ENCODE results near the gene C2. TPM values are rescaled to one million over a fixed set of nuclear protein-coding genes. Genes with fewer than 3 reads are reported as not detected.
"Not testable (repeated sequence)": the region's sequence is repeated elsewhere in the genome, so short reads cannot be mapped to it uniquely, and the experiment has no call there.

The C2 gene
- total RNA-seq, 1 experiment from 2014 or later = 1.7 TPM

DNA sequence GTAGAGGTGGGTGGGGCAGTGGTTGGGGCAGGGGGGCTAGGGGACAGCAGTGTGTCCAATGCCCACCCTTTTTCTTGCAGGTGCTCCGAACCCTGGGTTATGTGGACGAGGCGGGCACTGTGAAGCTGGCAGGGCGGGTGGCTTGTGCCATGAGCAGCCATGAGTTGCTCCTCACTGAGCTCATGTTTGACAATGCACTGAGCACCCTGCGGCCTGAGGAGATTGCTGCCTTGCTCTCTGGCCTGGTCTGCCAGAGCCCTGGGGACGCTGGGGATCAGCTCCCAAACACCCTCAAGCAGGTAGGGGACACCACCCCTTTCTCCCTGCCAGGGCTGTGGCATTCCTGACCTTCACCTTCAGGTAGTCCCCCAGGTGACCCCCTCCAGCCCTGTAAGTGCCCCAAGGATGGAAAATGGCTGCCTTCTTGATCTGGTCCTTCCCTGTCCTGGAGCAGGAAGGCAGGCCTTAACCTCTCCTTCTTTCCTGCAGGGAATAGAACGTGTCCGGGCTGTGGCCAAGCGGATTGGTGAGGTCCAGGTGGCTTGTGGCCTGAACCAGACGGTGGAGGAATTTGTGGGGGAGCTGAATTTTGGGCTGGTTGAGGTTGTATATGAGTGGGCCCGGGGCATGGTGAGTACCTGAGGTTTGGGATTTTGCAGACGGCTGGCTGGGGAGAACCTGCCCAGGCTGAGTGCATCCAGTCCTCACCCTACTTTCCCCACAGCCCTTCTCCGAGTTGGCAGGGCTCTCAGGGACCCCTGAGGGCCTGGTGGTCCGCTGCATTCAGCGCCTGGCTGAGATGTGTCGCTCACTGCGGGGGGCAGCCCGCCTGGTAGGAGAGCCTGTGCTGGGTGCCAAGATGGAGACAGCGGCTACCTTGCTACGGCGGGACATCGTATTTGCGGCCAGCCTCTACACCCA, 41.5 kb downstream of the C2 start:
- H3K36me3 ChIP-seq (replicated peaks; ENCODE audit: control insufficient read depth, insufficient read depth, low read length) = peaks cover 36% of the 10 kb centered on the region
- DNase-seq = no peak

DNA sequence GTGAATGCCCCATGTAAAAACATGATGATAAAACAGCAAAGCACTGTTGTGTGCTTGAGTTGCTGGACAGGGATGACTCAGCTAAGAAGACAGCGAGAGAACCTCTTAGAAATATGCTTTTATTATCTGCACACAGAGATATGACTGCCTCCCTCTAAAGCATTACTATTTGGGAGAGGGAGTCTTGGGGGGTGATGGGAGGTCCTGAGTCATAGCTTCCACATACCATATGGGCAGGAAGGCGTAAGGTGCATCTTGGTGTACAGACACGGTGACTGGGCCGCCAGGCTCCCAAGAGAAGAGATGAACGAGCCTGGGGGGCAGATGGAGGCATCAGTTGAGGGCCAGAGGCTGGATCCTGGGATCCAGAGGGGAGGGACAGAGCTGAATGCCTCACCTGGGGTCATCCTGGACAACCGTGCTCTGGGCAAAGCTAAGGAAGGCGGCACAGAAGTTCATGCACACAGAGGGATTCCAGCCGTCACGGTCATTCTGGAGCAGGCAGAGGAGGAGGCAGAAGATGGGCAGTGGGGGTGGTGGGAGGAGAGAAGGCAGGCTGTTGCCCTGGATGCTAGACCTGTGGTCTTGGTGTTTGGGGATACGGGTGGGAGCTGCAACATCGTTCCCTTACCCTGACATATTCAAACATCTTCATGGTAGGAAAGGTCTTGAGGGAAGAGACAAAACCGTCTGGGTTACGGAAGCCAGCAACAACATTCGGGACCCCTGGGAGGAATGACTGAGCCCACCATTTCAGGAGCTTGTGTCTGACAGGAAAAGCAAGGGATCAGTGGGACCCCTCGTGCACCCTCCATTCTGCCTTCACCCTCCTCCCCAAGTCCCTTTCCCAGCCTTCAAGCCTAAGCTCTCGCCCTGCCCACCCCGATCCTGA, 42.4 kb downstream of the C2 start:
- no peak for DNase-seq
- H3K4me3 ChIP-seq (ENCODE audit: insufficient read depth, low read depth, low read length) = no peak overlapping the region
- H3K36me3 ChIP-seq (replicated peaks; ENCODE audit: control insufficient read depth, insufficient read depth, low read length) = peaks cover 34% of the 10 kb centered on the region
- no peaks in the 10 kb centered on the region for H3K27me3 ChIP-seq (ENCODE audit: control insufficient read depth, insufficient read depth, low read length)

More for the DNA sequence above, 41.5 kb downstream of the C2 start:
- Histone ChIP-seq H3K4me3 (ENCODE audit: insufficient read depth, low read depth, low read length) (no peak overlapping the region), H3K27me3 (ENCODE audit: control insufficient read depth, insufficient read depth, low read length) (no peaks in the 10 kb centered on the region)

DNA sequence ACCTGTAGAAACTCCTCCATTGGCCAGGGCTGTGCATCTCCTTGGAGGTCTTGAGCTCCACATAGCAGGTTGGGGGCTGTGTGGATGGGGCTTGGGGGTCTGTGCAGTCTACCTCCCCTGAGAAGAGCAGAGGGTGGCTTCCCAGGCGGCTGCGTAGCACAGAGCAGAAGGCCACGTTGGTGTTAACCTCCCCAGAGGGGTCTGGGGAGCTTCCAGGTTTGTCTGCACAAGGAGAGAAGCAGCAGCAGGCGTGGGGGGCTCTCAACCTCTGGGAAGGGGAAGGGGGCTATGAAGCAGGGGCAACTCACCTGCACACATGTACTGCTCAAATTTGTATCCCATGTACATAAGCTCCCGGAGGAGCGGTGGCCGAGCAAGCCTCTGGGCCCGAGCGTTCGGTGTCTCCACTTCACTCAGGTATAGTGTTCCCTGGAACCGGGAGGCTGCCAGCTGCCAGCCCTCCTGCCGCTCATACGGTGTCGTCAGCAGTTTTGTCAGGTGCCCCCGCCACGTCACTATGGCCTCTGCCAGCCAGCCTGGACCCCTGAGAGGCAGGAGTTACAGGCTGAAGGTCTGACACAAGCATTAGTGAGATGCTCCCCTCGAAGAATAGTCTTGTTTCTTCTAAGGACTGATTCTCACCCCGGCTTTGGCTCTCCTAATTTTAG, 43.2 kb downstream of the C2 start:
- DNase-seq = no peak
- no peaks in the 10 kb centered on the region for H3K27me3 ChIP-seq (ENCODE audit: control insufficient read depth, insufficient read depth, low read length)
- H3K36me3 ChIP-seq (replicated peaks; ENCODE audit: control insufficient read depth, insufficient read depth, low read length) = peaks cover 30% of the 10 kb centered on the region
- H3K4me3 ChIP-seq (ENCODE audit: insufficient read depth, low read depth, low read length) = peak overlapping the region; percentile 74

DNA sequence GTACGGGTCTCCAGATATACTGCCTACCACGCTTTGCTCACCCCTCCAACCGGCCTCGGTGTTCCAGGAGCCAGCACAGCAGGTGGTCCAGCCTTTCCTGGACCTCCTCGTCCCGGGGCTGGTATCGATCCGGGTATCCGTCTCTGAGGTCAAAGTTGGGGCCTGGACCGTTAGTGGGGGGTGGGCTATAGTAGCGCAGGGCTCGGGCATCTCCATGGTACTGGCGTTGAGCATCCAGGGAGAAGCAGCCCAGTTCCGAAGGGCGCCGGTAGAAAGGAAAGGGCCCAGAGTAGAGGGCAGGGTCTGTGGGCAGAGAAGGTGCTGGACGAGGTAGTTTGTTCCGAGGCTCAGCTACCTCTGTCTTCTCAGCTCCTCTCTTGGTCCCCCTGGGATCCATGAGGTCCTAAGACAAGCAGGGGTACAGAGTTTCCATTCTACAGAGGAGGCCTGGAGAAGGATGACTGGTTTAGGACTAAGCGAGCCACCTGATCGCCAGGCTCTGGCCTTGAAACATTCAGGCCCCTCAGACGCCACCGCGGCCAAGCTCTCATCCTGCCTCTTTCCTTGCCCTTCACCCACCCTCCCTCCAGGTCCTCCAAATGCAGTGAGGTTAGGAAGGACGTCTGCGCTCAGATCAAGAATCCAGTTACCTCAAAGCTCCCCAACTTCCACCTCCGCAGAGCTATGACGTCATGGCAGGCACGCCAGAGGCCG, 43.9 kb downstream of the C2 start:
- no peak for DNase-seq
- Histone ChIP-seq H3K27me3 (ENCODE audit: control insufficient read depth, insufficient read depth, low read length) (no peaks in the 10 kb centered on the region), H3K36me3 (replicated peaks; ENCODE audit: control insufficient read depth, insufficient read depth, low read length) (peaks cover 27% of the 10 kb centered on the region), H3K4me3 (ENCODE audit: insufficient read depth, low read depth, low read length) (peak overlapping the region; percentile 74)

DNA sequence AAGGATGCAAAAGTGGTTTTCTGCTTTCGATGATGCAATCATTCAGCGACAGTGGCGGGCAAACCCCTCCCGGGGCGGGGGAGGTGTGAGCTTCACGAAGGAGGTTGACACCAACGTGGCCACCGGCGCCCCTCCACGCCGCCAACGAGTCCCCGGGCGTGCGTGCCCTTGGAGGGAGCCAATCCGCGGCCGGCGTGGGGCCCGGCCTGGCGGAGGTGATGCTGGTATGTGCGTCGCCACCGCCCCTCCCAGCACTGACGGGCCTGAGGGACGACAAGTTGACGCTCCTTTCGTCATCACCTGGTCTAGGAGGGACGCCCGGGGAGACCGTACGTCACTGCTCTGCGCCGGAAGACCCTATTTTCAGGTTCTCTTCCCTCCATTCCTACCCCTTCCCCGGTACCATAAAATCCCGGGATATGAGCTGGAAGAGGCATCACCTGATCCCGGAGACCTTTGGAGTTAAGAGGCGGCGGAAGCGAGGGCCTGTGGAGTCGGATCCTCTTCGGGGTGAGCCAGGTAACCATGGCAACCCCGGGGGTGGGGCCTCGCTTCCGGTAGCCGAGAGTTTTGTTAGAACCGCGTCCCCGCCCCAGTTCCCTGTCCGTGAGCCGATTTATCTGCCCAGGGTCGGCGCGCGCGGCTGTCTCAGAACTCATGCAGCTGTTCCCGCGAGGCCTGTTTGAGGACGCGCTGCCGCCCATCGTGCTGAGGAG, 44.6 kb downstream of the C2 start, which contains the start of gene DXO:
TSS of gene DXO (minus strand) at position 146 of the 716 bp plus-strand sequence. CDS start 463 bp downstream, outside the sequence.
- Histone ChIP-seq H3K27me3 (ENCODE audit: control insufficient read depth, insufficient read depth, low read length) (no peaks in the 10 kb centered on the region), H3K4me3 (ENCODE audit: insufficient read depth, low read depth, low read length) (peak within 1 kb of the TSS; percentile 74), H3K36me3 (replicated peaks; ENCODE audit: control insufficient read depth, insufficient read depth, low read length) (peaks cover 19% of the 10 kb centered on the region)
- DNase-seq = peak; percentile 99

DNA sequence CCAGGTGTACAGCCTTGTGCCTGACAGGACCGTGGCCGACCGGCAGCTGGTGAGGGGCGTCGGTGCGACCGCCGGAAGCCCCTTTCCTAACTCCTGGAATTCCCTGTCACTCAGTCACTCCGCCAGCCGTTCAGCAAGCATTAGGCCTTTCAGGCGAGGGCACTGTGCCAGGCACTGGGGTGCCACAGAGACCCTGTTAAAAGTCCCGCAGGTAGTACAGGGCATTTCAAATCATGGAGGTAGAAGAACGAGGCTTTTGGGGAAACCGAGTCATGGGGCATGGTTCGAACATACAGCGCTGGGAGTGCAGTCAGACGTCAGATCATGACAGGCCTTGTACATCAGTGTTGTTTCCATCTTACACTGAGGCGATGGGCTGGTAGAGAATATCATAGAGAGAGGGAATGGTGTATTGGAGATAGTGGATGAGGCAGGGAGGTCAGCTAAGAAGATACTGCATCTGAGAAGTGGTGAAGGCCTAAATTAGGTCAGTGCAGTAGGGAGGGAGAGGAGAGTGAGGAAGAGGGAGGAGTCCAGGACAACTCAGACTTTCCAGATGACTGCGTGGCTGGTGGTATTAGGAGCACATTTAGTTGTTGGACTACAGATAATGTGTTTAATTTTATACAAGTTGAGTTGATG, 45.3 kb downstream of the C2 start:
- Histone ChIP-seq H3K4me3 (ENCODE audit: insufficient read depth, low read depth, low read length) (peak overlapping the region; percentile 74), H3K27me3 (ENCODE audit: control insufficient read depth, insufficient read depth, low read length) (no peaks in the 10 kb centered on the region), H3K36me3 (replicated peaks; ENCODE audit: control insufficient read depth, insufficient read depth, low read length) (peaks cover 13% of the 10 kb centered on the region)
- no peak for DNase-seq

DNA sequence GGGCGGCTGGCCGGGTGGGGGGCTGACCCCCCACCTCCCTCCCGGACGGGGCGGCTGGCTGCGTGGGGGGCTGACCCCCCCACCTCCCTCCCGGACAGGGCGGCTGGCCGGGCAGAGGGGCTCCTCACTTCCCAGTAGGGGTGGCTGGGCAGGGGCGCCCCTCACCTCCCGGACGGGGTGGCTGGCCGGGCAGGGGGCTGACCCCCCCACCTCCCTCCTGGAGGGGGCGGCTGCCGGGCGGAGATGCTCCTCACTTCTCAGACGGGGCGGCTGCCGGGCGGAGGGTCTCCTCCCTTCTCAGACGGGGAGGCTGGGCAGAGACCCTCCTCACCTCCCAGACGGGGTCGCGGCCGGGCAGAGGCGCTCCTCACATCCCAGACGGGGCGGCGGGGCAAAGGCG, 48.5 kb downstream of the C2 start:
- not testable (repeated sequence) for H3K4me3 ChIP-seq (ENCODE audit: insufficient read depth, low read depth, low read length); H3K27me3 ChIP-seq (ENCODE audit: control insufficient read depth, insufficient read depth, low read length); H3K36me3 ChIP-seq (replicated peaks; ENCODE audit: control insufficient read depth, insufficient read depth, low read length); DNase-seq

DNA sequence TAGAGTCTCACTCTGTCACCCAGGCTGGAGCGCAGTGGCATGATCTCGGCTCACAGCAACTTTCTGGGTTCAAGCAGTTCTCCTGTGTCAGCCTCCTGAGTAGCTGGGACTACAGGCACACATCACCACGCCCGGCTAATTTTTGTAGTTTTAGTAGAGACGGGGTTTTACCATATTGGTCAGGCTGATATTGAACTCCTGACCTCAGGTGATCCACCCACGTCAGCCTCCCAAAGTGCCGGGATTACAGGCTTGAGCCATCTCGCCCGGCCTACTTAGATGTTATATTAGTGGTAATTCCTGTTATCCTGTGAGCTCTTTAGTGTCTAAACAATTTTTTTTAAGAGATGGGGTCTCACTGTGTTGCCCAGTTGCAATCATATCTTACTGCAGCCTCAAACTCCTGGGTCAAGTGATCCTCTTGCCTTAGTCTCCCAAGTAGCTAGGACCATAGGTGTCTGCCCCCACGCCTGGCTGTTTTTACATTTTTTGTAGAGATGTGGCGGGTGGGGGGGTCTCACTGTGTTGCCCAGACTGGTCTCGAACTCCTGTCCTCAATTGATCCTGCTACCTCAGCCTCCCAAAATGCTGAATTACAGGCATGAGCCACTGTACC, 50.4 kb downstream of the C2 start:
- DNase-seq = no peak
- Histone ChIP-seq H3K36me3 (replicated peaks; ENCODE audit: control insufficient read depth, insufficient read depth, low read length) (no peaks in the 10 kb centered on the region), H3K4me3 (ENCODE audit: insufficient read depth, low read depth, low read length) (no peak overlapping the region), H3K27me3 (ENCODE audit: control insufficient read depth, insufficient read depth, low read length) (no peaks in the 10 kb centered on the region)

DNA sequence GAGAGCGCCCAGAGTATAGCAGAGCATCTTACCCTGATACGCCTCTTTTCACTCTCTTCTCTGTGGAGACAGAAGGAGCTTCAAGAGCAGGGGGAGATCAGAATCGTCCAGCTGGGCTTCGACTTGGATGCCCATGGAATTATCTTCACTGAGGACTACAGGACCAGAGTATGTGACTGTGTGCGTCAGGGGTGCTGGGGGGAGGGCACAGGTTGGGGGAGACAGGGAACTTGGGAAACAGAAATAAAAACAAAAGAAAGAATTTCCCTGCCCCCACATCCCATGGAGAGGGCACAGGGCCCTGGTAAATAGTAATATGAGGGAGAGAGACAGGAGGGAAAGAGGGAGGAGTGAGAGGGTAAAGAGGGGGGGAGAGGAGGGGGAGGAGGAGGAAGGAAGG, 51.3 kb downstream of the C2 start:
- no peak overlapping the region for H3K4me3 ChIP-seq (ENCODE audit: insufficient read depth, low read depth, low read length)
- no peak for DNase-seq
- no peaks in the 10 kb centered on the region for H3K27me3 ChIP-seq (ENCODE audit: control insufficient read depth, insufficient read depth, low read length)
- no peaks in the 10 kb centered on the region for H3K36me3 ChIP-seq (replicated peaks; ENCODE audit: control insufficient read depth, insufficient read depth, low read length)

DNA sequence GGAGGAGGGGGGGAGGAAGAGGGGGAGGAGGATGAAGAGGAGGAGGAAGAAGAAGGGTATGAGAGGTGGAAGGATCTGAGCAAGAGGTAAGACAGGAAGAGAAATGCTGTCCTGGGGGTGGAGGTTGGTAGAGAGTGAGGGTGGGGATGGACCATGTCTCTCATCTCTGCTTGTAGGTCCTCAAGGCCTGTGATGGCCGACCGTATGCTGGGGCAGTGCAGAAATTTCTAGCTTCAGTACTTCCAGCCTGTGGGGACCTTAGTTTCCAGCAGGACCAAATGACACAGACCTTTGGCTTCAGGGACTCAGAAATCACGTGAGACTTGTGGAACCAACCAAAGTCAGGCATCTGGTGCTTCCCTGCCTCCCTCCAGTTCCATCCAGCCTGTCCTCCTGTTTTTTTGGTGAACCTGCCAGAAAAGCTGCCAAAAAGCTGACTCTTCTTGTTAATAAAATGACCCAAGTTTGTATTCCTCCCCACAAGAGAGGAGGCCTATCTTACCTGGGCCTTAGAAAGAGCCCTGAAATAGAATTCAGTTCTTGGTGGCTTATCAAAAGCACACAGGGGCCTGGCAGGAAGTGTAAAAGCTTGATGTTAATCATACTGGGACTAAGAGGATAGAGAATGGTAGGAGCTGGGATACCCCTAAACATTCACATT, 51.9 kb downstream of the C2 start:
- Histone ChIP-seq H3K27me3 (ENCODE audit: control insufficient read depth, insufficient read depth, low read length) (no peaks in the 10 kb centered on the region), H3K36me3 (replicated peaks; ENCODE audit: control insufficient read depth, insufficient read depth, low read length) (no peaks in the 10 kb centered on the region), H3K4me3 (ENCODE audit: insufficient read depth, low read depth, low read length) (no peak overlapping the region)
- no peak for DNase-seq

DNA sequence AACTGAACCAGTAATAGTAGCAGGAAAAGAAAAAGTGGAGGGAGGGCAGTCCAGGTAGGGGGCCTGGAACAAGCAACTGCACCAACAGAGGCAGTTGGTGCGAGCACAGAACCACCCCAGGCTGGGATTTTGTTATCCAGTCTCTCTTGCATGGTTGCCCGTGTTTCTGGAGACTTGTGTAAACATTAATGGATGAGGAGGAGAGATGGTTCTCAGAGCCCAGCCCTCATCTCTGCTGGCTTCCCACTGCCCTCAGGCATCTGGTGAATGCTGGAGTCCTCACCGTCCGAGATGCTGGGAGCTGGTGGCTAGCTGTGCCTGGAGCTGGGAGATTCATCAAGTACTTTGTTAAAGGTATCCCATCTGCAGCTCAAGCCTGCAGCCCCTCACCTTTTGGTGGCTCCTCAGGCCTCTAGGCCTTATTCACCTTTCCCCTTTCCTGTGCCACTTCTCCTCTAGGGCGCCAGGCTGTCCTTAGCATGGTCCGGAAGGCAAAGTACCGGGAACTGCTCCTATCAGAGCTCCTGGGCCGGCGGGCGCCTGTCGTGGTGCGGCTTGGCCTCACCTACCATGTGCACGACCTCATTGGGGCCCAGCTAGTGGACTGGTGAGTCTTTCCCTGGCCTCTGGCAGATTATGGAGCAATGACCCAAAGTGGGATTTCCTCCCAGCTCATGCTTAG, 52.8 kb downstream of the C2 start:
- not testable (repeated sequence) for DNase-seq; H3K27me3 ChIP-seq (ENCODE audit: control insufficient read depth, insufficient read depth, low read length); H3K36me3 ChIP-seq (replicated peaks; ENCODE audit: control insufficient read depth, insufficient read depth, low read length); H3K4me3 ChIP-seq (ENCODE audit: insufficient read depth, low read depth, low read length)

DNA sequence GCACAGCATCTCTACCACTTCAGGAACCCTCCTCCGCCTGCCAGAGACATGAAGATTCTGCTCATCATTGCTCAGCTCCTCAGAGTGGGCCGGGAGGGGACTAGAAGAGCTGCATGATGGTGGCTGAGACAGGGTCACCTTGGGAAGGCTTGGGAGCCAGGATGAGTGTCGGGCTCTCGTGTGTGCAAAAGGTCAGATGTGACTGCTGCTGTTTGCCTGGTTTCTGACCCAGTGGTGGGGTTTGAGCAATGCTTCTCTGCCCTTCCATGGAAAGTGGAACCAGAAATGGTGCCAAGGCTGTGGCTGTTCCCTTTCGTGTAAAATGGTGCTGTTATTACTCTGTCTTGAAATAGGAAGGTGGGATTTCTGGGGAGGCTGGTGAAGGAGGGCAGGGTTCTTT, 53.5 kb downstream of the C2 start:
- H3K27me3 ChIP-seq (ENCODE audit: control insufficient read depth, insufficient read depth, low read length); H3K36me3 ChIP-seq (replicated peaks; ENCODE audit: control insufficient read depth, insufficient read depth, low read length); DNase-seq; H3K4me3 ChIP-seq (ENCODE audit: insufficient read depth, low read depth, low read length): not testable (repeated sequence)
